ENCODE measurements around the gene SHROOM2.
"Not testable (repeated sequence)": the region's sequence is repeated elsewhere in the genome, so short reads cannot be mapped to it uniquely, and the experiment has no call there.

The SHROOM2 gene

GRCh38 chrX:9832811-9833210, 46.6 kb downstream of the SHROOM2 start:
- no peak for DNase-seq

GRCh38 chrX:9835585-9836210, 49.5 kb downstream of the SHROOM2 start:
- no peak for DNase-seq

- no peak for DNase-seq
Measured at GRCh38 chrX:9842541-9842940, 56.3 kb downstream of the SHROOM2 start.

- DNase-seq, result no peak
Measured at GRCh38 chrX:9844936-9845577, 58.8 kb downstream of the SHROOM2 start.

- DNase-seq, result no peak
Measured at GRCh38 chrX:9845578-9845952, 59.3 kb downstream of the SHROOM2 start.

- no peak for DNase-seq
Measured at GRCh38 chrX:9846631-9847030, 60.4 kb downstream of the SHROOM2 start.

GRCh38 chrX:9847071-9847470, 60.8 kb downstream of the SHROOM2 start:
- DNase-seq, result no peak

GRCh38 chrX:9848718-9849479, 62.7 kb downstream of the SHROOM2 start:
- DNase-seq, result no peak

GRCh38 chrX:9851890-9852289, 65.7 kb downstream of the SHROOM2 start:
- no peak for DNase-seq

- DNase-seq, result no peak
Measured at GRCh38 chrX:9853307-9853706, 67.1 kb downstream of the SHROOM2 start.

GRCh38 chrX:9855561-9856283, 69.5 kb downstream of the SHROOM2 start:
- no peak for DNase-seq

GRCh38 chrX:9856588-9856987, 70.4 kb downstream of the SHROOM2 start:
- DNase-seq, result no peak

GRCh38 chrX:9857575-9858474, 71.6 kb downstream of the SHROOM2 start:
- no peak for DNase-seq

- not testable (repeated sequence) for DNase-seq
Measured at GRCh38 chrX:9858684-9859083, 72.5 kb downstream of the SHROOM2 start.

- no peak for DNase-seq
Measured at GRCh38 chrX:9859711-9860555, 73.7 kb downstream of the SHROOM2 start.

GRCh38 chrX:9860826-9861225, 74.6 kb downstream of the SHROOM2 start:
- no peak for DNase-seq

GRCh38 chrX:9861711-9862110, 75.5 kb downstream of the SHROOM2 start:
- no peak for DNase-seq

GRCh38 chrX:9862525-9862924, 76.3 kb downstream of the SHROOM2 start:
- no peak for DNase-seq

- DNase-seq, result no peak
Measured at GRCh38 chrX:9862953-9863352, 76.7 kb downstream of the SHROOM2 start.

- no peak for DNase-seq
Measured at GRCh38 chrX:9864011-9864410, 77.8 kb downstream of the SHROOM2 start.

- no peak for DNase-seq
Measured at GRCh38 chrX:9865804-9866472, 79.7 kb downstream of the SHROOM2 start.

Data from NCI-H1105 (cell line).